ENCODE results near the gene SNX13.

SNX13 gene, protein sequence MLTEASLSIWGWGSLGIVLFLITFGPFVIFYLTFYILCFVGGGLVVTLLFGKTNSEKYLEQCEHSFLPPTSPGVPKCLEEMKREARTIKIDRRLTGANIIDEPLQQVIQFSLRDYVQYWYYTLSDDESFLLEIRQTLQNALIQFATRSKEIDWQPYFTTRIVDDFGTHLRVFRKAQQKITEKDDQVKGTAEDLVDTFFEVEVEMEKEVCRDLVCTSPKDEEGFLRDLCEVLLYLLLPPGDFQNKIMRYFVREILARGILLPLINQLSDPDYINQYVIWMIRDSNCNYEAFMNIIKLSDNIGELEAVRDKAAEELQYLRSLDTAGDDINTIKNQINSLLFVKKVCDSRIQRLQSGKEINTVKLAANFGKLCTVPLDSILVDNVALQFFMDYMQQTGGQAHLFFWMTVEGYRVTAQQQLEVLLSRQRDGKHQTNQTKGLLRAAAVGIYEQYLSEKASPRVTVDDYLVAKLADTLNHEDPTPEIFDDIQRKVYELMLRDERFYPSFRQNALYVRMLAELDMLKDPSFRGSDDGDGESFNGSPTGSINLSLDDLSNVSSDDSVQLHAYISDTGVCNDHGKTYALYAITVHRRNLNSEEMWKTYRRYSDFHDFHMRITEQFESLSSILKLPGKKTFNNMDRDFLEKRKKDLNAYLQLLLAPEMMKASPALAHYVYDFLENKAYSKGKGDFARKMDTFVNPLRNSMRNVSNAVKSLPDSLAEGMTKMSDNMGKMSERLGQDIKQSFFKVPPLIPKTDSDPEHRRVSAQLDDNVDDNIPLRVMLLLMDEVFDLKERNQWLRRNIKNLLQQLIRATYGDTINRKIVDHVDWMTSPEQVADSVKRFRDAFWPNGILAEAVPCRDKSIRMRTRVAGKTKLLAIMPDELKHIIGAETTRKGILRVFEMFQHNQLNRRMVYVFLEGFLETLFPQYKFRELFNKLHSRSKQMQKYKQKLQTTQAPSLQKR

DNA sequence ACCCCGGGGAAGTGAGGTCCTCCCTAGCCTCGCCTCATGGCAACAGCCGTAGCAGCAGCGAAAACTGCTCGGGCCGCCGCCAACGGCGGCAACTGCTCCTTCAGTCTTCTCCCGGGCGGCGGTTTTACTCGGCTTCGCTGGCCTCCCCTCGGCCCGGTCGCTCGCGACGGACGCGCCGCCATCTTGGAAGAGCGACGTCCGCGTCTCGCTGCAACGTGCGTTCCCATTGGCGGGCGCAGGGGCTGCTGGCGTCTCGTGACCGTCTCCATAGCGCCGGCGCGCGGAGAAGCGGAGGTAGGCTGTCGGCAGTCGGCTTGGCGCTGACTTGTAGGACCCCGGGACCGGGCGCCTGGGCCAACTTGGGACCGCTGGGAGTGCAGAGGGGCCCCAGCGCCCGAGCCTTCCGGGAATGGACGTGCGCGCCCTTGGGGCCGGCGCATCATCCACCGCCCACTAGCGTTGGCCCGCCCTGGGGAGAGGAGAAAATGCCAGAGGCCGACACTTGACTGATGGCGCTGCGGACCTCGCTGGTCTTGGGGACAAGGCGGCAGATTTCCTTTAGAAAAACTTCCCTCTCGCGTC lies at the start of gene SNX13:
Gene SNX13 (minus strand): TSS at position 193 of the 582 bp plus-strand sequence. CDS start 199 bp downstream, outside the sequence.
- DNase-seq: peak; percentile 82

DNA sequence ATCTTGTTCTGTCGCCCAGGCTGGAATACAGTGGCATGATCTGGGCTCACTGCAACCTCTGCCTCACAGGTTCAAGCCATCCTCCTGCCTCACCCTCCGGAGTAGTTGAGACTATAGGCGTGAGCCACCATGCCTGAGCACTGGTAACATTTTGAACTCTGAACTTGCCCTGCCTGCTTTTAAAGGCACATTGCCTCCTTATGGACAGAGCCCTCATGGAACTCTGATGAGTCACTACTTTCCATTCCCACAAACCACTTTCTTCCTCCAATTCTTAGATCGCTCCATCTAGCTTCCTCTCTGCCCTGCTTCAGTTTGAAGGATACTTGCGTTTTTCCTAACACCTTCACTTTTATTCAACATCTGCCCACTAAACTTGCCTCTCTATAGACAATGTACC lies 49.3 kb upstream of the SNX13 start:
- no peak for DNase-seq

DNA sequence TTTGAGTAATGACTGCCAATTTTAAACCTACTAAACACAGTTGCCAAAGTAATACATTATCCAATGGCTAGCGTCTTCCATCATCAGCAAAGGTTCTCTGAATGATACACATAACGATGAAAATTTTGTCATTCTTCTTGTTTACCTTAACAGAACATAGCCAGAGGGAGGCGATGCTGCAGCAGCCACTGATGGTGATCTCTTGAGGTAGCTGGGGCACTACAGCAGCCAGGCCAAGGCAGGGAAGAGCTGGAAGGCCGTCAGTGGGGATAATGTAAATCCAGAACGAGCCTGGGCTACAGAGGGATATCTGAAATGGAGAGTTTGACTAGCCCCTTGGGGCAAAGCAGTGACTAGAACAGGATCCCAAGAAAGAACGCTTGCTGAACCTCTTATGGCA lies 48.6 kb upstream of the SNX13 start:
- no peak for DNase-seq

DNA sequence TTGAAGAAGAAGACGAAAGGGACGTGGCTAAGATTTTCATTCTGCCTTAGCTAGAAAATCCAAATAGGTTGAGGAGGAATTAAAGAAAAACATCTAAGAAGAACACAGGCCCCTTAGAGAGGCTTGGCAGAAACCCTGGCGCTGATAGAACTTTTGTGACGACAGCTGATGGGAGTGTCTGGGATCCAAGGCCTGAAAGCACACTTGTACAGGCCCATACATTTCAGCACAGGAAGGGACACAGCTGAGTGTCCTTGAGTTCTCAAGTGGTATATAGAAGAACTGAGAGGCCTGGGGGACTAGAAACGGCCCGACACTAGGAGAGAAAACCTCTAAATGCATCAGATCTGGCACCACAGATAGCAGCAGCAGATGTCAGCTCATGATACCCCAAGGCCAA lies 47.8 kb upstream of the SNX13 start:
- no peak for DNase-seq

DNA sequence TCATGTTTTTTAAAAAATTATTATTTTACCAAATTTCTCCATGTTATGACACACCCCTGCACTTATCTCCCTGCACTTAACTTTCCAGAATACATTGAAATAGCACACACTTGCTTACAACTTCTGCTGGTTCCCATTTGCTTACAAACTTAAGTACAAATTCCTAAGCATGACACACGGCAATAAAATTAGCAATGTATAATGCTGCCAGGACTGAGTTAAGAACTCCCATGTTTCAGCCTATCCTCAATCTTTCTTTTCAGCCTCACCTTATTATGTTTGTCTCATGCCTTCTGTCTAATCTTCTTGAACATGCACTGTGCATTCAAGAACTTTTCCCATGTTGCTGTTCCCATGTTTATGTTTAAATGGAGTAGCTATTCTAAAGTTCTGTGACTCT lies 46.6 kb upstream of the SNX13 start:
- DNase-seq: no peak

DNA sequence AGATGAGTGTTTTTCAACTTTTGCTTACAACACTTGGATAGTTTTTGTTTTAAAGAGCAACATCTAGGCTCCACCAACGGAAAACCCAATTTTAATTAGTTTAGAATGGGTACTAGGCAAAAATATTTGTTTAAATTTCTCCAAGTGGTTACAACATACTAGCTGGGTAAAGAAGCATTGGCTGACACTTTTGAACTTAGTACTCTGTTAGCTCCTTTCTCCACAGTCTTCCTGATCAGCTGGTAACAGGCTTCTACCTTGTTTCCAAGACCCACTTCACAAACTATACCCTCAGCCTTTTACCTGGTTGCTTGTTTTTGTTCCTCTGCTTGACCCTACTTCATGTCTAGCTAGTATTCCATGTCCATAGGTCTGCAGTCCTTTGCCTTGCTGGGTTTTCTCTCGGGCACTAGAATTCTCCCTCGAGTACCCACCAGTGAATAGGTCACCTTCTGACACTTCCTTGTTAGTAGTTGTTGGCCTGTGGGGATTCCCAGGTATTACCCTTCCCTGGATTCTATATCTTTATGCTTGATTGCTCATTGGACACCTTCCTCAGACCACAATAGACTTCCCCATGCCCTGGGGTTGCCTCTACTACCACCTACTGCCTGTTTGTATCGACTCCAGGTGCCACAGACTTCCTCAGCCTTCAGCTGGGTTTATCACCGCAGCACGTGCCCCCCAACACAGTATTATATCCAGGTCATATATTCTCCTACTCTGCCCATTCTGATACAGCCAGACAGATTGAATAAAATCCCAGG lies 45.4 kb upstream of the SNX13 start:
- DNase-seq: no peak

DNA sequence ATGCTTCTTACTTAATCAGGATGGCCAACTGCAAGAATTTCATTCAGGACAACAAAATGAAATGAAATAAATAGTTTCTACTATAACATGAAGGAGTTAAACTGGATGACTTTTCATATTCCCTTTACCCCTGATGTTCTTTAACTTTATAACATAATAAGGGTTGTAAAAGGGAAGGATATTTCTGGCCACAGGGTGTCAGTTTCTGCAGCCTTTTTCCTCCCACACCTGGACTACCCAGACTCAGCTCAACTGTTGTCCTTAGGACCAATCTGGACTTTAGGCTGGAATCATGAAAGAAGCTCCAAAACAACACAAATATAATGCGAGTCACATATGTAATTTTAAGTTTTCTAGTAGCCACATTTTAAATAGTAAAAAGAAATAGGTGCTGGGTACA lies 44.0 kb upstream of the SNX13 start:
- DNase-seq: no peak

DNA sequence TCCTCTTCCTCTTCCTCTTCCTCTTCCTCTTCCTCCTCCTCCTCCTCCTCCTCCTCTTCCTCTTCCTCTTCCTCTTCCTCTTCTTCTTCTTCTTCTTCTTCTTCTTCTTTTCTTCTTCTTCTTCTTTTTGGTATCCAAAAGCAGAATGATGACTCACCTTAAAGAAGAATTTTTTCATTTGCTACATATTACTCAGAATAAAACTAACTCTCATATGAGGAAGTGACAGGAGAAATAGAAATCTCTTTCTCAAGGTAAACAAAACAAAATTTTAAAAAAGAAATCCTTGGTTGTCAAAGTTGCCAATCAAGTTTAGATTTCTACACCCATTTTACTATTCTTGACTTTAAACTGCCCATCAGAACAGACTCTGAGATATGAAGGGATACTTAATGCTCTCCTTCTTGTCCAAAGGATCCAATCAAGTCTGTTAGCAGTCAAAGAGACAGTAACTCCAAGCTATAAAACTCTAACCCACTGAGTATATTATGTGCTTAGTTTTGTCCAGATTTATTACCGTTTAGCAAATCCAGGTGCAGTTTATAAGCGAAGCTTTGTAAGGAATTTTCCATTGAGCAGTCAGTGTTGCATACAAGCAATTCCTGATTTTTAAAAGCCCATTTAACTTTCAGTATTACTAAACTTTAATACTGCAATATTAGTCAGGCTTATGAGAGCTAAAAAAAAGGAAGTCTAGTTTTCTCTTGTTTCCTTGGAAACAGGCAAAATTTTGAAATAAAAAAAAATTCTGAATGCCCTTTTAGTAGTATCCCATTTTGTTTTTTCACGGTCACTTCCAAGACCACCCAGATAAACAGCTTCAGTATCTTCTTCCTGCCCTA lies 43.1 kb upstream of the SNX13 start:
- no peak for DNase-seq

DNA sequence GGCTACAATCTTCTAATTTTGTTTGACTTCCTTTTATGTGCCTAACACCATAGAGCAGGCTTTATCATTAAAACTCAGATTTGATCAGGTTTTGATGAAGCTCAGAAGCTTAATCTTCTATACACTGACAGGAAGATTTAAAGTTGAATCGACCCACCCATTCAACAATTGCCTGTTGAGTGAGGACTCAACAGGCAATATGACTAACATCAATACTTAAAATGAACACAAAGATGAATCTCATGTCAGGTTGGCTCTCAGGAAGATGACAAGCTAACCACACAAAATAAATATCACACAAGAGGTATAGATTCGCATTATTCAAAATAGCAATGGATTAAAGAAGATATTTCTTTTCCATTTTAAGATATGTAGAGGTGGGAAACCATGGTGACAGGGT lies 36.7 kb upstream of the SNX13 start:
- DNase-seq: no peak

DNA sequence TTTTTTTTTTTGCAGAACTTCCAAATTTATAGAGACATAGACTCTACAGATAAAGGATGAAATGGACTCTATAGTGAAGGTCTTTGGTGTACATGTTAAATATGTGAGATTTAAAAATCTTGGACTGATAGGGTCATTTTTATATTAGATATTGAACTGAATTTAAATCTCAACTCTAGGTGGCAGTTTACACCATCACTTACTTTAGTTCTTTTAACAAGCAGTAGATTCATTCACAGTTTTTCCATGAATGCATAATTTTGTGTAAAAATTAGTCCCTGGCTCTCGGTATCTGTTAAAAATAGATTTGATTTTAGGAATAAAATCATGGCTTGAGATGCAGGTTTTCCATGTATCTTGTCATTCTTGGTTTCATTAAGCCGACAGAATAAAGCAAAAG lies 31.1 kb upstream of the SNX13 start:
- no peak for DNase-seq

DNA sequence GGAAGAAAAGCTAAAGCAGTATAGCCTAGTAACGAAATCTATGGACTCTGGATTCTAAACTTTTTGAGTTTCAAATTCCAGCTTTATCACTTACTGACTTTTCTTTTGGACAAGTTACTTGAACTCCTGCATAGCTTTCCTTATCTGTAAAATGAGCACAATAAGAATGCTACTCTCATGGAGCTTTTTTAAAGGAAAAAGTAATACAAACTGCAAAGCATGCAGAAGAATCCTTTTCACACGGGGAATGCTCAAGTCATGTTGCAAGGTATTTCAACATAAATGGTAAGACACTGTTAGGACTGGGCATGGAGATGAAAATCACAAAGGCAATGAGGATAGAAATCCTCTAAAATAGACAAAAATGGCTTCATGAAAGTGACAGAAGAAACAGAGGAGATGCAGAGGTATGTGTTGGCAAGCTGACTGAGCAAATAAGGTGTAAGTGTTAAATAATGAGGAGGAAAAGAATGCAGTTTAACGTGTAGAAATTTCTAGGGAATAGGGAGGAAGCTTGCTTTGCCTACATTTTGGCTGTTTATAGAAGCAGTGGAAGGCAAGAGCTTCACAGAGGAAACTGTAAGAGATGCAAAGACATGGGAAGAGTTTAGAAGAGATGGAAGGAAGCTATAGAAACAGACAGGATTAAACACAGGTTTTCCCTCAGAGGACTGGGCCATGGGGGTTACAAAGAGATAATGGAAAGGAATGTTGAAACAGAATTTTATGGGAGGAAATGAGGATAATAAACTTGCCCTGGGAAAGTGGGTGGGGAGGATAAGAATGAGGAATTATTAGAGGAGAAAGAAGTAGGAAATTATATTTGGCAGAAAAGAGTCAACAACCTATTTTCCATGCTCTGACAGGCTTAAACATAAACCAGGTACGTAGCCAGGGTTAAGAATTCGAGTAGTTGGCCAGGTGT lies 28.8 kb upstream of the SNX13 start:
- no peak for DNase-seq

DNA sequence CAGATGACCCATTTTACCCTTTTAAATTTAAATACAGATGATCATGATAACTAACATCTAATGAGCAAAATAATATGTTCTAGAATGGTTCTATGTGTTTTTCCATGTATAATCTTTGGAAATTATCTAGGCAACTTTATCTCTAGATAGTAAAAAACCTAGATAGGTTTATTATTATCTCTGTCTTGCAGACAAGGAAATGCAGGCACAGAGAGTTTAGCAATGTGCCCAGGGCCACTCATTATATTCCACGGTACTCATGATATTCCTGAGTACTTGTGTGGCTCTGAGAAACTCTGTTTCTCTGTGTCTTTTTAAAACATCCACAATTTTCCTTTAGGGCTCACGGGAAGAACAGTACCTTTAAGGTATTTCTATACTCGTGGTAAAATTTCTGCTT lies 26.4 kb upstream of the SNX13 start:
- no peak for DNase-seq

DNA sequence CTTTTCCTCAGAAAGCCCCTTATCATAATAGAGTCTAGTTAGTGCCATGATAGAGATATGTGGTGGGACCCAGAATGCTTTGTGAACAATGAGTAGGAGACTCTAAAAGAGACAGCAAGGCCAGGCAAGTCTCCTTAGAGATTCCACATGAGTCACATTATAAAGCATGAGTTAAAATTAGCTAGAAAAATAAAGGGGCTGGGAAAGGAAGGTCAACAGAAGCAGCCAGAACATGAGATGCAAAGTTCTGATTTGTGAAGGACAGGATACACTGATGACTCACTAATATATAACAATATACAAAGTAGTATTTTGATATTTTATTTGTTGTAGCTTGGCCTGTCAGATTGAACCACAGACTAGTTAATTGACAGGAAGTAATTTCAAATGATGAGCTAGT lies 25.3 kb upstream of the SNX13 start:
- DNase-seq: no peak

DNA sequence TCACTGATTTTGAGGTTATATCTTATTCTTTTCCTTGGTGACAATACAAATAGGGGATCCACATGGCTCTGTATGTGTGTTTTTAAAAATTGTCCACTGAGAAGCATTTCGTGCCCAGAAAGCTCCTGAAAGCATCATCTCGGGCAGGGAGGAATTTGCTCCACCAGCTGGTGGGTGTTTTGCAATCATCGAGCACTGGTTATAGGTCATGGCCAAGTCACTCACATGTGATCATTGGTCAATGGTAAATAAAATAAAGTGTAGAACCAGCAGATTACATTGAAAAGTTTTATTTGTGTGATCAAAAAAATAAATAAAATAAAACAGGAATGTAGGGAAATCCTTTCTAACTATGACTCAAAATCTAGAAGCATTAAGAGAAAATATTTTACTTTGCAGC lies 23.0 kb upstream of the SNX13 start:
- no peak for DNase-seq

DNA sequence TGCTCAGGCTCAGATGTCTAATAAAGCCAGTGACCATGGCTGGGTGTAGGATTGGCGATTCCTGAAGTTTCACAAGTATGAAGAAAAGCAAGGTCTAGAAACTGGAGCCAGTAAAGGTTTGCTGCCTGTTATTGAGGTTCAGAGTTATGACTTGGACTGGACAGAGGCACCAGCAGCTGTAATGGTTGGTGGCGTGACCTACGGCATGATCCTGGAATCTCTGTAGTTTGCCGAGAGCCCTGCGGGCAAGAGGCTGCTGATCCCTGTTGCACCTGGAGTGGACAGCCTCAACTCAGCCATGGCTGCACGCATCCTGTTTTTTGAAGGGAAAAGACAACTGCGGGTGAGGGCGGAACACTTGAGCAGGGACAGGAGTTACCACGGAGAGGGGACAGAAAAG lies 22.4 kb upstream of the SNX13 start:
- DNase-seq: no peak

DNA sequence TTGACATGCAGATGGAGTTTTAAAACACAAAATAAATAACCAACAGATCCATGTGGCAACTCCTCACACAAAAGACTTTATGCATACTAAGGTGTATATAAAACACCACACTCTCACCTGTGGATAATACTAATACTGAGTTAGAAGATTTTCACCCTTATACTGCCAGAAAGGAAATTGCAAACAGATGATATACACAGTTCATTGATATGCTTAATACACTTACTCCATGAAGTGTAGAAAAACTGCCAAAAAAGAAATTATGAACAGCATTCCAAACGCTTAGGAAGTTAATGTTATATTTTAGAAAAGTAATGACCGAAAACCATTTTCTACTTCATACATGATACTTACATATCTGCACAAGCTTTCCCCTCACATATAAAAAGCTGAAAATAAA lies 17.6 kb upstream of the SNX13 start:
- DNase-seq: no peak

DNA sequence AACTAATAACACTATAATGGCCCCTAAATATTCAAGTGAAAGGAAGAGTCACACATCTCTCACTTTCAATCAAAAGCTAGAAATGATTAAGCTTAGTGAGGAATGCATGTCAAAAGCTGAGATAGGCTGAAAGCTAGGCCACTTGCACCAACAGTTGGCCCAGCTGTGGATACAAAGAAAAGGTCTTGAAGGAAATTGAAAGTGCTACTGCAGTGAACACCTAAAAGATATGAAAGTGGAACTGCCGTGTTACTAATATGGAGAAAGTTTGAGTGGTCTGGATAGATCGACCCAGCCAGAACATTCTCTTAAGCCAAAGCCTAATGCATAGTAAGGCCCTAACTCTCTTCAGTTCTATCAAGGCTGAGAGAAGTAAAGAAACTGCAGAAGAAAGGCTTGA lies 12.1 kb upstream of the SNX13 start:
- DNase-seq: no peak

DNA sequence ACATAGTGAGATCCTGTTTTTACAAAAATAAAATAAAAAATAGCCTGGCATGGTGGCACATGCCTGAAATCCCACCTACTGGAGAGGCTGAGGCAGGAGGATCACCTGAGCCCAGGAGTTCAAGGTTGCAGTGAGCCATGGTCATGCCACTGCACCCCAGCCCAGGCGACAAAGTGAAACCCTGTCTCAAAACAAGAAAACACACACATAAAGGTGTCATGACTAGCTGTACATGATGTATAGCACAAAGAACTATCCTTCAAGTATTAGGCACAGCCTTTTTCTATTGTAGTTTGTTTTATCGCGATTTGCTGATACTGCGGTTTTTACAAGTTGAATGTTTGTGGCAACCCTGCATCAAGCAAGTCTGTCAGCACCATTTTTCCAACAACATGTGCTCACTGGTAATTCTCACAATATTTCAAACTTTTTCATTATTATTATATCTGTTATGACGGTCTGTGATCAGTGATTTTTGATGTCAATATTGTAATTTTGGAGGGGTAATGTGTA lies 11.5 kb upstream of the SNX13 start:
- DNase-seq: no peak

DNA sequence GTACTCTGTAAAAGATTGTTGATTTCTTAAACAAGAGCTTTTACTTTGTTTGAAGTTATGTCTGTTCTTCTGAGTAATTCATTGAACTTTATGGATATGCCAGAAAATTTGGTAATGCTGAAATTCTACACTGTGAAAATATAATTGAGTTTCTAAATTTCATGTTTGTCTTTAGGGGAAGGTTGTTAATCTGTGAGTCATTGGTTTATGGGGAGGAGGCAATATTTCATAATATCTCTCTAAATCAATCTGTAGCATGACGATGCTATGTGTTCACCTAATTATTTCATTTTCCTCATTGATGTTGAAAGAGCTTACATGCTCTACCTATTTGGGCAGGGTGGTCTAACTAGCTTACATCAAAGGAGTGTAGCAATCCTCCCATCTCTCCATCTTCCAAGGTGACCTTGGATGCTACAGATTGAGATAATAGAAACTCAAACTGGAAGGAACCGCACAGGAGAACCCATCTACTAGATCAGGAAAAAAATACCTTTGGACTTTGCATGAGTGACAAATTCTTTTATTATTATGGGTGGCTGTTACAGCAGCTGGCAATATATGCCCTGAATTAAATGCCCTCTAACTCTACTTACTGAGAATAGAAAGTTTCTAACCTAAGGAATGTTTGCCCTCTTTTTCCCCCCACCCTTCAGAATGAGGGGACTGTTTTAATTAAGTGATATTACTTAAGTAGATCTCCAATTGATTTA lies 8.4 kb upstream of the SNX13 start:
- DNase-seq: no peak

DNA sequence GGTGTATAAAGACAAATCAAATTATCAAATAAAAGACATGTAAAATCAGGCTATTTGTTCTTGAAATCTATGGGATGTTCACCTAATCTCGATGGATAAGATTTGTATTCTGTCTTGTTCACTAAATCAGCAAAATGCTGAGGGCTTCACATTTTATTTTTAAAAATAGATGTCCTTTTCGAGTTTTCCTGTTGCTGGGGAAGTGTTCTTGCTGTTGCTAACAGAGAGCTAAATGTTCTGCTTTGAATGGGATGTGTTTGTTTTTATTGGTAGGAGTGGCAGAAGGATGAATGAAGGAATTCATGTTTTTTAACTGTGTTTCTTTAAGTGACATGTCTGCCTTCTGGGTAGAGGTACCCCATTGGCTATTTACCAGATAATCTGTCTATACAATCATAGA lies 7.3 kb upstream of the SNX13 start:
- DNase-seq: no peak

All from NCI-H1048 (cell line).